ENCODE data around the gene IRF2BP1. TPM values are rescaled to one million over a fixed set of nuclear protein-coding genes. Genes with fewer than 3 reads are reported as not detected.

Gene IRF2BP1
- total RNA-seq, 1 donor from 2014 or later: 18.8 TPM

DNA sequence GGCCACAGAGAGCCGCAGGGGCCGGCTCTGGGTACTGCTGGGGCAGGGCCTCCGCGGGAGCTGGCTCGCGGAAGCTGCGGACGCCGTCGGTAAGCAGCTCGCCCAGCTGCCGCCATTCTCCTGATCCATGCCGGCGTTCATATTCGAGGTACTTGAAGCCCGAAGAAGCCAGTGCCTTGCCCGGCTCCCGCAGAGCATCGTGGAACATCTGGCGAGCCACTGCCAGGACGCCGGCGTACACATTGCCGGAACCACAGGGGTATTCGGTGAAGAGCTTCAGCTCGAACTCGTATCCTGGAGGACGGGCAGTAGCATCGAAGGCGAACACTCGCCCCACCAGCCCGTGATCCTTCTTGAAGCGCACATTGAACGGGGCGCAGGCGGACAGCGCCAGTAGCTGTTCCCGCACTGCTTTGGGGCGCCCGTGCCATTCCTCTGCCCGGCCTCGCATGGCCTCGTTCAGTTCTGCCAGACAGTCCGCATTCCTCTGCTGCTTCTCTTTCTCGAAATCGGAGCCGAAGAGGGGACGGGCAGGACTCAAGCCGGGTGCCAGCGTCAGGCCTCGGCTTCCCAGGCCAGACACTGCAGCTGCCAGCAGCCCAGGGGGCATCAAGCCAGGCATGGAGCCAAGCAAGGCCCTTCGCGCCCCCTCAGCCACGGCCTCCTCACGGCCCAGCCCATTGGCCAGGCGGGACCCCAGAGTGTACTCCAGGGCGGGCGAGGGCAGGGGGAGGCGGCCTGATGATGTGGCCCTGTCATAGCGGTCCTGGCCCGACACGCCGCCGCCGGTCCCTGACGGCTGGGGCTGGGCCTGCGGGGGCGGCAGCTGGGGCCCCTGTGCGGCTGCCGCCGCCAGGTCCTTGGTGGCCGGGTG lies 1.0 kb downstream of the IRF2BP1 start:
- FAIRE-seq: no peak
- H3K27me3 ChIP-seq (ENCODE audit: insufficient read depth, low read length): no peaks in the 10 kb centered on the region
- Mint-ChIP-seq H3K9me3 (ENCODE audit: unreplicated experiment) (no peaks in the 10 kb centered on the region), H3K4me1 (ENCODE audit: low read depth, unreplicated experiment) (peaks cover 12% of the 10 kb centered on the region), H3K4me3 (ENCODE audit: unreplicated experiment) (peak overlapping the region; percentile 76), H3K36me3 (ENCODE audit: low read depth, unreplicated experiment) (peaks cover 2% of the 10 kb centered on the region), H3K27me3 (ENCODE audit: low read depth, unreplicated experiment) (peaks cover 2% of the 10 kb centered on the region), H3K27ac (ENCODE audit: unreplicated experiment) (no peak overlapping the region)
- peak overlapping the region; percentile 65 for H3K4me3 ChIP-seq (ENCODE audit: insufficient read depth, low read depth, low read length)
- H3K79me2 ChIP-seq (ENCODE audit: insufficient read depth, low read length): peaks cover 24% of the 10 kb centered on the region
- H4K20me1 ChIP-seq (ENCODE audit: insufficient read depth, low read length): peaks cover 33% of the 10 kb centered on the region
- DNase-seq (ENCODE audit: low read depth): no peak
- H2AFZ ChIP-seq (ENCODE audit: low read depth, low read length): peak overlapping the region; percentile 89
- H3K27ac ChIP-seq (ENCODE audit: low read depth, low read length): no peak overlapping the region
- TF ChIP-seq EZH2 (IDR thresholded peaks at IDR 0.05; ENCODE audit: insufficient read depth, low read length) (no peak), CTCF (IDR thresholded peaks at IDR 0.05; ENCODE audit: insufficient read depth, low read depth, low read length) (no peak)
- no peaks in the 10 kb centered on the region for H3K36me3 ChIP-seq (ENCODE audit: insufficient read depth, low read length)
- H3K4me2 ChIP-seq (ENCODE audit: low read length): peak overlapping the region; percentile 89
- H3K9me3 ChIP-seq (ENCODE audit: insufficient read depth, low read depth, low read length): no peaks in the 10 kb centered on the region
- H3K9ac ChIP-seq (ENCODE audit: low read length): peak overlapping the region; percentile 85
- peaks cover 24% of the 10 kb centered on the region for H3K4me1 ChIP-seq (ENCODE audit: insufficient read depth, low read length)

GRCh38 chr19:45883881-45884681 lies 1.9 kb downstream of the IRF2BP1 start:
- Histone ChIP-seq H3K27ac (ENCODE audit: low read depth, low read length) (no peak overlapping the region), H3K79me2 (ENCODE audit: insufficient read depth, low read length) (peaks cover 24% of the 10 kb centered on the region), H3K36me3 (ENCODE audit: insufficient read depth, low read length) (no peaks in the 10 kb centered on the region), H3K27me3 (ENCODE audit: insufficient read depth, low read length) (no peaks in the 10 kb centered on the region), H3K4me3 (ENCODE audit: insufficient read depth, low read depth, low read length) (no peak overlapping the region), H3K9me3 (ENCODE audit: insufficient read depth, low read depth, low read length) (no peaks in the 10 kb centered on the region), H4K20me1 (ENCODE audit: insufficient read depth, low read length) (peaks cover 33% of the 10 kb centered on the region), H2AFZ (ENCODE audit: low read depth, low read length) (no peak overlapping the region), H3K4me2 (ENCODE audit: low read length) (peak overlapping the region; percentile 57), H3K9ac (ENCODE audit: low read length) (no peak overlapping the region), H3K4me1 (ENCODE audit: insufficient read depth, low read length) (peaks cover 24% of the 10 kb centered on the region)
- Mint-ChIP-seq H3K4me3 (ENCODE audit: unreplicated experiment) (peak overlapping the region; percentile 78), H3K36me3 (ENCODE audit: low read depth, unreplicated experiment) (peaks cover 2% of the 10 kb centered on the region), H3K27me3 (ENCODE audit: low read depth, unreplicated experiment) (peaks cover 2% of the 10 kb centered on the region), H3K27ac (ENCODE audit: unreplicated experiment) (no peak overlapping the region), H3K9me3 (ENCODE audit: unreplicated experiment) (no peaks in the 10 kb centered on the region), H3K4me1 (ENCODE audit: low read depth, unreplicated experiment) (peaks cover 12% of the 10 kb centered on the region)
- DNase-seq (ENCODE audit: low read depth) (no peak), FAIRE-seq (no peak)
- TF ChIP-seq EZH2 (IDR thresholded peaks at IDR 0.05; ENCODE audit: insufficient read depth, low read length): no peak
- TF ChIP-seq CTCF (IDR thresholded peaks at IDR 0.05; ENCODE audit: insufficient read depth, low read depth, low read length): no peak

Measured in astrocyte (in vitro differentiated cells and primary cell).